HEK293 (cell line): ENCODE data around the gene CASKIN1.

Experiments used
- CTCF ChIA-PET: fragments of 350-600 bp; formaldehyde crosslinking; extraction: SDS; loops from one replicate; lab custom pipeline; 2021; ENCODE audit warnings: antibody characterized with exemption; lab: Yijun Ruan, JAX
- POLR2A ChIA-PET: fragments of 300-600 bp; formaldehyde crosslinking; extraction: SDS; loops from one replicate; lab custom pipeline; 2020; ENCODE audit warnings: antibody characterized with exemption, inconsistent platforms; lab: Yijun Ruan, JAX
- H3K27ac ChIP-seq: fragments of 200-500 bp; sonication (Bioruptor generic); 2 replicates; pipeline ENCODE4 v1.5.1; 2014; ENCODE audit warnings: low read depth, low read length, control low read depth, inconsistent platforms; ENCODE audit errors: extremely low read depth
- H3K36me3 ChIP-seq, 2 experiments: fragments of 200-500 bp in 1 of 2; sonication (Bioruptor generic) in 1 of 2; 1 replicate in 1 of 2; 2 replicates in 1 of 2; pipeline ENCODE4 v1.5.1; 2014 to 2017; ENCODE audit warnings: inconsistent platforms in 2 of 2, low read length in 2 of 2; ENCODE audit not compliant: control insufficient read depth in 2 of 2, insufficient read depth in 1 of 2
- H3K4me1 ChIP-seq: fragments of 200-500 bp; sonication (Bioruptor generic); 2 replicates; pipeline ENCODE4 v1.5.1; 2014; ENCODE audit warnings: mild to moderate bottlenecking, low read length, inconsistent platforms; ENCODE audit not compliant: control insufficient read depth, insufficient read depth
- H3K4me3 ChIP-seq: 2 replicates; pipeline ENCODE4 v1.5.1; 2011; ENCODE audit warnings: low read depth, mild to moderate bottlenecking, control low read depth, low read length, moderate library complexity
- H3K9me3 ChIP-seq: fragments of 200-500 bp; sonication (Bioruptor generic); 2 replicates; pipeline ENCODE4 v1.5.1; 2014; ENCODE audit warnings: low read depth, low read length, inconsistent platforms; ENCODE audit not compliant: control insufficient read depth, insufficient read depth
- BCL11B ChIP-seq: fragments of 450-650 bp; formaldehyde crosslinking; IDR thresholded peaks from 2 replicates; pipeline ENCODE4 v1.5.1; 2016; ENCODE audit warnings: low read depth, missing biosample characterization, missing genetic modification characterization
- FEZF1 ChIP-seq: fragments of 450-650 bp; formaldehyde crosslinking; IDR thresholded peaks from 2 replicates; pipeline ENCODE4 v1.5.1; 2016; ENCODE audit warnings: missing biosample characterization, missing genetic modification characterization
- GLIS1 ChIP-seq: fragments of 450-650 bp; formaldehyde crosslinking; IDR thresholded peaks from 2 replicates; pipeline ENCODE4 v1.5.1; 2016; ENCODE audit warnings: missing biosample characterization, missing genetic modification characterization
- GLIS2 ChIP-seq: fragments of 450-650 bp; formaldehyde crosslinking; IDR thresholded peaks from 2 replicates; pipeline ENCODE4 v1.5.1; 2016; ENCODE audit warnings: missing biosample characterization, missing genetic modification characterization
- IKZF3 ChIP-seq: fragments of 450-650 bp; IDR thresholded peaks from 2 replicates; pipeline ENCODE4 v1.5.0; 2018; ENCODE audit warnings: missing biosample characterization, mild to moderate bottlenecking, missing genetic modification characterization, moderate library complexity
- OSR2 ChIP-seq: fragments of 450-650 bp; formaldehyde crosslinking; IDR thresholded peaks from 2 replicates; pipeline ENCODE4 v1.5.1; 2016; ENCODE audit warnings: missing biosample characterization, missing genetic modification characterization
- PATZ1 ChIP-seq: fragments of 450-650 bp; formaldehyde crosslinking; IDR thresholded peaks from 2 replicates; pipeline ENCODE4 v1.5.1; 2016; ENCODE audit warnings: missing biosample characterization, missing genetic modification characterization
- PBX3 ChIP-seq: sonication (generic); formaldehyde crosslinking; IDR thresholded peaks from 2 replicates; pipeline ENCODE4 v1.8.1; 2022; ENCODE audit warnings: mild to moderate bottlenecking, moderate library complexity, missing genetic modification reagents
- ZBTB21 ChIP-seq: fragments of 450-650 bp; formaldehyde crosslinking; IDR thresholded peaks from 2 replicates; pipeline ENCODE4 v1.5.1; 2017; ENCODE audit warnings: missing biosample characterization, missing genetic modification characterization
- ZIC2 ChIP-seq: fragments of 450-650 bp; formaldehyde crosslinking; IDR thresholded peaks from 2 replicates; pipeline ENCODE4 v1.5.1; 2016; ENCODE audit warnings: missing biosample characterization, missing genetic modification characterization
- ZNF138 ChIP-seq: fragments of 450-650 bp; formaldehyde crosslinking; IDR thresholded peaks from 2 replicates; pipeline ENCODE4 v1.5.1; 2016; ENCODE audit warnings: missing biosample characterization, missing genetic modification characterization, borderline replicate concordance
- ZNF140 ChIP-seq: fragments of 450-650 bp; formaldehyde crosslinking; IDR thresholded peaks from 2 replicates; pipeline ENCODE4 v1.5.1; 2016; ENCODE audit warnings: missing biosample characterization, missing genetic modification characterization
- ZNF214 ChIP-seq: fragments of 450-650 bp; formaldehyde crosslinking; IDR thresholded peaks from 2 replicates; pipeline ENCODE4 v1.5.1; 2017; ENCODE audit warnings: missing biosample characterization, mild to moderate bottlenecking, missing genetic modification characterization, borderline replicate concordance
- ZNF23 ChIP-seq: fragments of 450-650 bp; formaldehyde crosslinking; IDR thresholded peaks from 2 replicates; pipeline ENCODE4 v1.5.1; 2016; ENCODE audit warnings: missing biosample characterization, missing genetic modification characterization, borderline replicate concordance
- ZNF341 ChIP-seq: fragments of 450-650 bp; formaldehyde crosslinking; IDR thresholded peaks from 2 replicates; pipeline ENCODE4; 2016; ENCODE audit warnings: low read depth, missing biosample characterization, missing genetic modification characterization
- ZNF366 ChIP-seq: fragments of 450-650 bp; formaldehyde crosslinking; conservative IDR thresholded peaks from 2 replicates; pipeline ENCODE4 v1.5.1; 2016; ENCODE audit warnings: missing biosample characterization, missing genetic modification characterization
- ZNF404 ChIP-seq: fragments of 450-650 bp; formaldehyde crosslinking; IDR thresholded peaks from 2 replicates; pipeline ENCODE4 v1.5.1; 2017; ENCODE audit warnings: missing biosample characterization, missing genetic modification characterization
- ZNF548 ChIP-seq: fragments of 450-650 bp; formaldehyde crosslinking; IDR thresholded peaks from 2 replicates; pipeline ENCODE4 v1.5.1; 2016; ENCODE audit warnings: missing biosample characterization, missing genetic modification characterization
- ZNF558 ChIP-seq: fragments of 450-650 bp; formaldehyde crosslinking; IDR thresholded peaks from 2 replicates; pipeline ENCODE4 v1.5.1; 2016; ENCODE audit warnings: missing biosample characterization, missing genetic modification characterization
- ZNF561 ChIP-seq: fragments of 450-650 bp; IDR thresholded peaks from 2 replicates; pipeline ENCODE4 v1.5.1; 2018; ENCODE audit warnings: missing biosample characterization, missing genetic modification characterization, borderline replicate concordance
- ZNF596 ChIP-seq: fragments of 450-650 bp; IDR thresholded peaks from 2 replicates; pipeline ENCODE4 v1.5.0; 2018; ENCODE audit warnings: missing biosample characterization, mild to moderate bottlenecking, missing genetic modification characterization, moderate library complexity
- ZNF600 ChIP-seq: fragments of 450-650 bp; formaldehyde crosslinking; IDR thresholded peaks from 2 replicates; pipeline ENCODE4 v1.5.1; 2016; ENCODE audit warnings: missing biosample characterization, missing genetic modification characterization
- ZNF623 ChIP-seq: fragments of 450-650 bp; formaldehyde crosslinking; IDR thresholded peaks from 2 replicates; pipeline ENCODE4 v1.5.1; 2016; ENCODE audit warnings: missing biosample characterization, missing genetic modification characterization
- ZNF660 ChIP-seq: fragments of 450-650 bp; IDR thresholded peaks from 2 replicates; pipeline ENCODE4 v1.5.1; 2018; ENCODE audit warnings: missing biosample characterization, mild to moderate bottlenecking, missing genetic modification characterization
- ZNF677 ChIP-seq: fragments of 450-650 bp; IDR thresholded peaks from 2 replicates; pipeline ENCODE4 v1.5.0; 2018; ENCODE audit warnings: missing biosample characterization, mild to moderate bottlenecking, missing genetic modification characterization, moderate library complexity
- TF ChIP-seq, protein P1 (sequence below): fragments of 450-650 bp; formaldehyde crosslinking; IDR thresholded peaks from 2 replicates; pipeline ENCODE4 v1.5.1; 2016; ENCODE audit warnings: missing biosample characterization, missing genetic modification characterization, borderline replicate concordance
- TF ChIP-seq, protein P2 (sequence below): fragments of 450-650 bp; formaldehyde crosslinking; IDR thresholded peaks from 2 replicates; pipeline ENCODE4 v1.5.1; 2016; ENCODE audit warnings: missing biosample characterization, missing genetic modification characterization

The CASKIN1 gene

GRCh38 chr16:2149630-2150417, 46.6 kb downstream of the CASKIN1 start (continued):
- TF ChIP-seq ZNF366 (tag by site-specific recombination) (no peak), PATZ1 (tag by site-specific recombination) (peak; percentile 25; the same call in 1 of the 2 replicates), ZNF140 (no peak), ZNF23 (tag by site-specific recombination) (no peak), ZNF214 (tag by site-specific recombination) (no peak), BCL11B (tag by site-specific recombination) (peak; percentile 53; the same call in 1 of the 2 replicates), ZNF558 (tag by site-specific recombination) (no peak), ZIC2 (peak; percentile 14; the same call in 1 of the 2 replicates), OSR2 (tag by site-specific recombination) (no peak), ZNF341 (tag by site-specific recombination) (no peak), ZNF548 (tag by site-specific recombination) (no peak), ZNF138 (tag by site-specific recombination) (no peak), ZNF623 (no peak)
- TF ChIP-seq, protein P1, sequence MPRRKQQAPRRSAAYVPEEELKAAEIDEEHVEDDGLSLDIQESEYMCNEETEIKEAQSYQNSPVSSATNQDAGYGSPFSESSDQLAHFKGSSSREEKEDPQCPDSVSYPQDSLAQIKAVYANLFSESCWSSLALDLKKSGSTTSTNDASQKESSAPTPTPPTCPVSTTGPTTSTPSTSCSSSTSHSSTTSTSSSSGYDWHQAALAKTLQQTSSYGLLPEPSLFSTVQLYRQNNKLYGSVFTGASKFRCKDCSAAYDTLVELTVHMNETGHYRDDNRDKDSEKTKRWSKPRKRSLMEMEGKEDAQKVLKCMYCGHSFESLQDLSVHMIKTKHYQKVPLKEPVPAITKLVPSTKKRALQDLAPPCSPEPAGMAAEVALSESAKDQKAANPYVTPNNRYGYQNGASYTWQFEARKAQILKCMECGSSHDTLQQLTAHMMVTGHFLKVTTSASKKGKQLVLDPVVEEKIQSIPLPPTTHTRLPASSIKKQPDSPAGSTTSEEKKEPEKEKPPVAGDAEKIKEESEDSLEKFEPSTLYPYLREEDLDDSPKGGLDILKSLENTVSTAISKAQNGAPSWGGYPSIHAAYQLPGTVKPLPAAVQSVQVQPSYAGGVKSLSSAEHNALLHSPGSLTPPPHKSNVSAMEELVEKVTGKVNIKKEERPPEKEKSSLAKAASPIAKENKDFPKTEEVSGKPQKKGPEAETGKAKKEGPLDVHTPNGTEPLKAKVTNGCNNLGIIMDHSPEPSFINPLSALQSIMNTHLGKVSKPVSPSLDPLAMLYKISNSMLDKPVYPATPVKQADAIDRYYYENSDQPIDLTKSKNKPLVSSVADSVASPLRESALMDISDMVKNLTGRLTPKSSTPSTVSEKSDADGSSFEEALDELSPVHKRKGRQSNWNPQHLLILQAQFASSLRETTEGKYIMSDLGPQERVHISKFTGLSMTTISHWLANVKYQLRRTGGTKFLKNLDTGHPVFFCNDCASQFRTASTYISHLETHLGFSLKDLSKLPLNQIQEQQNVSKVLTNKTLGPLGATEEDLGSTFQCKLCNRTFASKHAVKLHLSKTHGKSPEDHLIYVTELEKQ (tag by site-specific recombination): no peak

DNA sequence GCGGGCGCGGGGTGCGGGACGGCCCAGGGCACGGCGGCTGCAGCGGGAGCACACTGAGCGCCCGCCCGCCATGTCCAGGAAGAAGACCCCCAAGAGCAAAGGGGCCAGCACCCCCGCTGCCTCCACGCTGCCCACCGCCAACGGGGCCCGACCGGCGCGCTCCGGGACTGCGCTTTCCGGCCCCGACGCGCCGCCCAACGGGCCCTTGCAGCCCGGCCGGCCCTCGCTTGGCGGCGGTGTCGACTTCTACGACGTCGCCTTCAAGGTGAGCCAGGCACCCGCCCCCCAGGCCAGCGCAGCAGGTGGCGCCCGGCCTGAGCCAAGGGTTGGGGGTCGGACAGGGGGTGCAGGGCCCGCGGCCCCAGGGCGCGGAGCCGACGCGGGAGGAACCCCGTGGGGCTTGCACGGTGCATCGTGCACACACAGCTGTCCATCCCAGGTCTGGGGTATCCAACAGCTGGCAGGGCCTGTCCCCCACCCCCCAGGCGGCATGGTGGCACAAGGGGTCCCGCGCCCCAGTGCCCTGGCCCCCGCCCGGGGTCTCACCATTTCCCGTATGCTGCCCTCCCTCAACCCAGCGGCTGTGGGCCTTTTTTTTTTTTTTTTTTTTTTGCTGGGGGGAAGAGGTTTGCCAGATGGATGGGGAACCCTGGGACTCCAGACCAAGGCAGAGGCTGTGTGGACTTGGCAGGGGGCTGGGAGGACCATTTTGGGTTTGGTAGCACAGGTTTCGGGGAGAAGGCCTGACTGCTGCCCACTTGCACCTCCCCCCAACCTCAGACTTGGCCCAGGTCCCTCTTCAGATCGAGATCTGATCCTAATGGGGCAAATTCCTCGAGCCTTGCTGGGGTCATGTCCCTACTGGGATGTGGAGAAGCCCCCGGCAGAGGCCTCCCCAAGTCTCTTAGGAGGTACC, 47.4 kb downstream of the CASKIN1 start:
- H3K27ac ChIP-seq: peak overlapping the region; percentile 44; the same call in 1 of the 2 replicates
- POLR2A ChIA-PET: interaction anchor here (0.6 to 1.3 kb wide), 2 partner anchors 8 to 81 kb away, joined by 3 to 5 read pairs; no protein-coding TSS in a partner anchor
- CTCF ChIA-PET: interaction anchor here (0.6 to 1.3 kb wide), 2 partner anchors 10 to 98 kb away, joined by 5 to 6 read pairs; no protein-coding TSS in a partner anchor
- peaks cover 4% of the 10 kb centered on the region for H3K4me1 ChIP-seq
- peaks cover 0 to 30% of the 10 kb centered on the region in 2 experiments; a peak in 2 of 3 replicates for H3K36me3 ChIP-seq
- no peaks in the 10 kb centered on the region for H3K9me3 ChIP-seq
- peak overlapping the region; percentile 43 for H3K4me3 ChIP-seq
- TF ChIP-seq ZNF404 (tag by site-specific recombination) (no peak), GLIS1 (tag by site-specific recombination) (peak; percentile 68), ZNF660 (tag by site-specific recombination) (0 out of 2 replicates have a peak, but pooled peaks have one; percentile 16), PBX3 (CRISPR knock-in tag) (no peak), FEZF1 (tag by site-specific recombination) (no peak), IKZF3 (tag by site-specific recombination) (no peak), ZNF561 (tag by site-specific recombination) (peak; percentile 80; the same call in 1 of the 2 replicates), ZNF600 (tag by site-specific recombination) (0 out of 2 replicates have a peak, but pooled peaks have one; percentile 29), ZNF596 (tag by site-specific recombination) (0 out of 2 replicates have a peak, but pooled peaks have one; percentile 14), ZBTB21 (tag by site-specific recombination) (no peak), GLIS2 (tag by site-specific recombination) (peak; percentile 55), ZNF677 (tag by site-specific recombination) (0 out of 2 replicates have a peak, but pooled peaks have one; percentile 17)
- TF ChIP-seq, protein P2, sequence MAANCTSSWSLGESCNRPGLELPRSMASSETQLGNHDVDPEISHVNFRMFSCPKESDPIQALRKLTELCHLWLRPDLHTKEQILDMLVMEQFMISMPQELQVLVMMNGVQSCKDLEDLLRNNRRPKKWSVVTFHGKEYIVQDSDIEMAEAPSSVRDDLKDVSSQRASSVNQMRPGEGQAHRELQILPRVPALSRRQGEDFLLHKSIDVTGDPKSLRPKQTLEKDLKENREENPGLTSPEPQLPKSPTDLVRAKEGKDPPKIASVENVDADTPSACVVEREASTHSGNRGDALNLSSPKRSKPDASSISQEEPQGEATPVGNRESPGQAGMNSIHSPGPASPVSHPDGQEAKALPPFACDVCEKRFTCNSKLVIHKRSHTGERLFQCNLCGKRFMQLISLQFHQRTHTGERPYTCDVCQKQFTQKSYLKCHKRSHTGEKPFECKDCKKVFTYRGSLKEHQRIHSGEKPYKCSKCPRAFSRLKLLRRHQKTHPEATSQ (tag by site-specific recombination): 0 out of 2 replicates have a peak, but pooled peaks have one; percentile 30
